Activated naive CD8-positive, alpha-beta T cell treated with anti-CD3 and anti-CD28 coated beads, Interleukin-2, amount 50 U/mL, for 24 hours (primary cell): ENCODE data around the gene DNAH10.

ENCODE experiments used
- ATAC-seq: fragments of 150-1000 bp; cut with Tn5 transposase; one replicate; pipeline ENCODE4 v1.10.0; 2021
- DNase-seq: peaks from one replicate; pipeline ENCODE4 v3.0.0; 2021
- H3K27ac Mint-ChIP-seq: one replicate; pipeline ENCODE4 v1.8.0; 2021; ENCODE audit warnings: mild to moderate bottlenecking, mixed read lengths
- H3K27me3 Mint-ChIP-seq: one replicate; pipeline ENCODE4 v1.8.0; 2021; ENCODE audit warnings: mixed read lengths
- H3K36me3 Mint-ChIP-seq: one replicate; pipeline ENCODE4 v1.8.0; 2021; ENCODE audit warnings: low read depth, mixed read lengths
- H3K4me1 Mint-ChIP-seq: one replicate; pipeline ENCODE4 v1.8.0; 2021; ENCODE audit warnings: mixed read lengths
- H3K4me3 Mint-ChIP-seq: one replicate; pipeline ENCODE4 v1.8.0; 2021; ENCODE audit warnings: mild to moderate bottlenecking, moderate library complexity, mixed read lengths
- H3K9me3 Mint-ChIP-seq: one replicate; pipeline ENCODE4 v1.8.0; 2021; ENCODE audit warnings: mixed read lengths

DNAH10 gene

DNA sequence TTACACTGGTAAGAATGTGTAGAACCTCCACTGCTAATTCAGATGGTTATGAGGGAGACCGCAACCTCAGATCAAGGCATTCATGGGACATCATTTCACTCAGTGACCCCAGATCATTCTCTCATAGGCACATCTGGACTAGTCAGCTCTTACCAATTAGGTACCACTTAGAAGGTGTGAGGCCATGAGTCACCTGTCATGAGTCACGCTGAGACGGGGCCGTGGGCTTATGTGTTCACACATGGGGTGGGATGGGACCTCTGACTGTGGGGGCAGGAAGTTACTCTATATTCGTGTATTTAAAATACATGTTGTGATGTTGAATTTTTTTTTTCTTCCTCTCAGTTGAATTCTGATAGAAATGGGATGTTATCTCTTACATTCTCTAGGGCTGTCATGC lies 154.6 kb downstream of the DNAH10 start:
- no peak overlapping the region for H3K27ac Mint-ChIP-seq
- no peaks in the 10 kb centered on the region for H3K36me3 Mint-ChIP-seq
- ATAC-seq: peak; percentile 98
- no peaks in the 10 kb centered on the region for H3K9me3 Mint-ChIP-seq
- no peak overlapping the region for H3K4me3 Mint-ChIP-seq
- peaks cover 12% of the 10 kb centered on the region for H3K4me1 Mint-ChIP-seq
- DNase-seq: peak; percentile 64
- H3K27me3 Mint-ChIP-seq: no peaks in the 10 kb centered on the region

DNA sequence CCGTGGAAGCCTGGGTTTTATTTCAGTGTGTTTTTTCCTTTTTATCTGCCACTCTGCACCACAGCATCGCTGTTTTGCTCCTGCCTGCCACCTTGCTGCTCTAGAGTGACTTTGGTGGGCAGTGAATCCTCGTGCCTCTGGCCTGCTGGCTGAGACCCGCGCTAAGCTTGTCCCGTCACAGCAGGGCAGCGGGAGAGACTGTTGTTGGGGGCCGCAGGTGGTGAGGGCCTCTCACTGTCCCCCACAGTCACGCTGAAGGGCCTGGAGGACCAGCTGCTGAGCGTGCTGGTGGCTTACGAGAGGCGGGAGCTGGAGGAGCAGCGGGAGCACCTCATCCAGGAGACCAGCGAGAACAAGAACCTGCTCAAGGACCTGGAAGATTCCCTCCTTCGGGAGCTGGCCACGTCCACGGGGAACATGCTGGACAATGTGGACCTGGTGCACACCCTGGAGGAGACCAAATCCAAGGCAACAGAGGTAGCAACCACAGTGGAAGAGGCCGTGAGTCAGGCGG lies 155.3 kb downstream of the DNAH10 start:
- H3K27ac Mint-ChIP-seq: no peak overlapping the region
- H3K9me3 Mint-ChIP-seq: no peaks in the 10 kb centered on the region
- no peak overlapping the region for H3K4me3 Mint-ChIP-seq
- H3K36me3 Mint-ChIP-seq: no peaks in the 10 kb centered on the region
- DNase-seq (no peak), ATAC-seq (no peak)
- peaks cover 11% of the 10 kb centered on the region for H3K4me1 Mint-ChIP-seq
- H3K27me3 Mint-ChIP-seq: no peaks in the 10 kb centered on the region

DNA sequence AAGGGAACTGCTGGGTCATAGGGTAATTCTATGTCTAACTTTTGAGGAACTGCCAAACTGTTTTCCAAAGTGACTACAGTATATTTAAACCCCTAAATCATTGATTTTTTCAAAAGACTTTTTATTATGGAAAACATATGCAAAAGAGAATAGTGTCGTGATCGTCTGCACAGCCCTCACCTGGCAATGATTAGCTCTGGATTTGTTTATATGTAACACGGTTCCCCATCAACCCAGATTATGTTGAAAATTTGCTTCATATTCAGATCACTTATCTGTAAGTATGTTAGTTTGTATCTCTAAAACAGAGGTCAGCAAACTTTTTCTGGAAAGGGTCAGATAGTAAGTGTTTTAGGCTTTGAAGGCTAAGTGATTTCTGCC lies 157.9 kb downstream of the DNAH10 start:
- ATAC-seq: no peak
- Mint-ChIP-seq H3K27ac (no peak overlapping the region), H3K4me3 (no peak overlapping the region), H3K36me3 (no peaks in the 10 kb centered on the region), H3K4me1 (peaks cover 9% of the 10 kb centered on the region), H3K27me3 (no peaks in the 10 kb centered on the region), H3K9me3 (no peaks in the 10 kb centered on the region)
- DNase-seq: no peak

DNA sequence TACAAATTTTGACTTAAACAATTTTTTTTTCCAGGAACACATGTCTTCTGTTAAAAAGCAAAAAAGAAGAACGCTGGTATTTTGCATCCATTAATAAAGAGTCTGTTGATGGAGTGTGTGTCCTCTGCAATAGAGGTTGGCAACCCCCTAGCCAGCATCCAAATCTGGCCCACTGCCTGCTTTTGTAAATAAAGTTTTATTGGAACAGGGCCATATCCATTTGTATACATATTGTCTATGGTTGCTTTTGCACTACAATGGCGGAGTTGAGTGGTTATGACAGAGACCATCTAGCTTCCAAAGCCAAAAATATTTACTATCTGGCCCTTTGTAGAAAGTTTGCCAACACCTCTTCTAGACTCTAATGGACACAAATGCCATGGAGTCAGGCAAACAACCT lies 160.9 kb downstream of the DNAH10 start:
- H3K9me3 Mint-ChIP-seq: no peaks in the 10 kb centered on the region
- H3K36me3 Mint-ChIP-seq: no peaks in the 10 kb centered on the region
- no peak overlapping the region for H3K4me3 Mint-ChIP-seq
- ATAC-seq (no peak), DNase-seq (no peak)
- no peaks in the 10 kb centered on the region for H3K27me3 Mint-ChIP-seq
- H3K4me1 Mint-ChIP-seq: no peaks in the 10 kb centered on the region
- H3K27ac Mint-ChIP-seq: no peak overlapping the region

DNA sequence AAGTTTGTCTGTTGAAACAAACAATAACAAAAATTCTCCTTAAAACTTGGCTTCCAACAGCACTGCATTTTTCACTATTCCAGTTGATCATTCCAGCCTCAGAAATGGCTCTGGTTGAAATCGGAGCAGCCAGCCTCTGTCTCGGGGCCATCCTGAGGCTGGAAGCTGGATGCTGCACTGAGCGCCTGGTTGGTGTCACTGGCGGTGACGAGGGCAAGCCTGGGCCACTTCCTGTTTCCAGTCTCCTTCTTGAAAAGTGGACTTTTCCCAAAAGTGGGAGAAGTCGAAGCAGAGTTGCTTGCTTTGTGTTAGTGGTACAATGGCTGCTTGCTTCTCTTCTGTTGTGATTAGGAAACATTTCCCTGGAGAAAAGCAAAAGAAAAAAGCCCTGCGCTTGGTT lies 161.8 kb downstream of the DNAH10 start:
- Mint-ChIP-seq H3K27me3 (no peaks in the 10 kb centered on the region), H3K4me1 (no peaks in the 10 kb centered on the region), H3K9me3 (no peaks in the 10 kb centered on the region), H3K27ac (no peak overlapping the region), H3K36me3 (no peaks in the 10 kb centered on the region), H3K4me3 (no peak overlapping the region)
- ATAC-seq (no peak), DNase-seq (no peak)

DNA sequence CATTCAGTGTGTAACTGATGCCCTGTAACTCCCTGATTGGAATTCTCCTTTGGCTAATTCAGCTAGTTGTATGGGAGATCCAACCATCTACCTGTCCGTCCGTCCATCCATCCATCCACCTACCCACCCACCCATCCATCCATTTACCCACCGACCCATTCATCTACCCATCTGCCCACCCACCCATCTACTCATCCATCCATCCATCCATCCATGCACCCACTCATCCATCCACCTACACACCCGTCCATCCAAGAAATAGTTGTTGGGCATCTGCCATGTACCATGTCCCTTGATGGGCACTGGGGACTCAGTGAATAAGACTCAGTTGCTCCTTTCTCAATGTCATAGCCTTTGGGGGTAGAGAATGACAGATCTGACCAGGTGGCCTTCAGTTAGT lies 162.4 kb downstream of the DNAH10 start:
- H3K9me3 Mint-ChIP-seq: no peaks in the 10 kb centered on the region
- H3K4me1 Mint-ChIP-seq: no peaks in the 10 kb centered on the region
- H3K27me3 Mint-ChIP-seq: no peaks in the 10 kb centered on the region
- no peak overlapping the region for H3K4me3 Mint-ChIP-seq
- ATAC-seq: no peak
- H3K36me3 Mint-ChIP-seq: no peaks in the 10 kb centered on the region
- H3K27ac Mint-ChIP-seq: no peak overlapping the region
- DNase-seq: no peak

DNA sequence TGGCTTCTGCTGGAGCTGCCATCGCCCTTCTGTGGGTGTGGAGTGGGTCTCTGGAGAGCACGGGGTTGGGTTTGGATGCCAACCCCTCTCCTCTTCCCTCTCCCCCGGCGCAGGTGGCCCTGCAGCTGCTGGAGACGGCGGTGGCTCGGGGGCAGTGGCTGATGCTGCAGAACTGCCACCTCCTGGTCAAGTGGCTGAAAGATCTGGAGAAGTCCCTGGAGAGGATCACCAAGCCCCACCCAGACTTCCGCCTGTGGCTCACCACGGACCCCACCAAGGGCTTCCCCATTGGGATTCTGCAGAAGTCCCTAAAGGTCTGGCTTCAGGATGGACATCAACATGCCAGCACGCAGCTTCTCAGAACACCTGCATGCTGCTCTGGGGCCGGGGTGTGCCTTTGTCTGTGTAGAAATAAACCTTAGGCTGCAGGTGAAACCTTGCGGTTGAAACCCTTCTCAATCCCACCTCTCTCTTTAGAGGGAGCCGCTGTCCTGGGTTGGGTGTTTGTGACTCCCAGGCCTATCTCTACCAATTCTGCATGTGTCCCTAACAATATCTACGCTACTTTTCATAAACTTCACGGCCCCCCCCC lies 166.3 kb downstream of the DNAH10 start:
- H3K27me3 Mint-ChIP-seq: peaks cover 4% of the 10 kb centered on the region
- H3K9me3 Mint-ChIP-seq: no peaks in the 10 kb centered on the region
- ATAC-seq: no peak
- H3K27ac Mint-ChIP-seq: no peak overlapping the region
- H3K4me3 Mint-ChIP-seq: no peak overlapping the region
- no peaks in the 10 kb centered on the region for H3K36me3 Mint-ChIP-seq
- DNase-seq: no peak
- H3K4me1 Mint-ChIP-seq: peaks cover 14% of the 10 kb centered on the region

DNA sequence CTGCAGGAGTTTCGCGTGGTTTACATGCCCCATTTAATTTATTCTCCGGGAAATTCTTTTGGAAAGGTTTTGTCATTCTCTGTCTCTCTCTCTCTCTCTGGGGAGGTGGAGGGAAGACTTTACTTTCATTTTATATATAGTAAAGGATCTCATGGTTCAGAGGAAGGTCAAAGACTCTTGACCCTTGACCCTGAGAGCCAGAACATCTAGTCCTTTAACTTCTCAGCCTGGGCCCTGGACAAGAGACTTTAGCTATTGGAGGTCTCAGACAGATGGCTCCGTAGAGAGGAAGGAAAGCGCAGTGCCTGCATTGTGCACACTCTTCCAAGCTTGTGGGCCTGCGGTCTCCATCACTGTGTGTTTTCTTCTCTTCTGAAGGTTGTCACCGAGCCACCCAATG lies 166.8 kb downstream of the DNAH10 start:
- no peaks in the 10 kb centered on the region for H3K9me3 Mint-ChIP-seq
- no peak overlapping the region for H3K27ac Mint-ChIP-seq
- H3K27me3 Mint-ChIP-seq: peaks cover 4% of the 10 kb centered on the region
- H3K36me3 Mint-ChIP-seq: no peaks in the 10 kb centered on the region
- ATAC-seq (no peak), DNase-seq (no peak)
- H3K4me3 Mint-ChIP-seq: no peak overlapping the region
- H3K4me1 Mint-ChIP-seq: peaks cover 18% of the 10 kb centered on the region

DNA sequence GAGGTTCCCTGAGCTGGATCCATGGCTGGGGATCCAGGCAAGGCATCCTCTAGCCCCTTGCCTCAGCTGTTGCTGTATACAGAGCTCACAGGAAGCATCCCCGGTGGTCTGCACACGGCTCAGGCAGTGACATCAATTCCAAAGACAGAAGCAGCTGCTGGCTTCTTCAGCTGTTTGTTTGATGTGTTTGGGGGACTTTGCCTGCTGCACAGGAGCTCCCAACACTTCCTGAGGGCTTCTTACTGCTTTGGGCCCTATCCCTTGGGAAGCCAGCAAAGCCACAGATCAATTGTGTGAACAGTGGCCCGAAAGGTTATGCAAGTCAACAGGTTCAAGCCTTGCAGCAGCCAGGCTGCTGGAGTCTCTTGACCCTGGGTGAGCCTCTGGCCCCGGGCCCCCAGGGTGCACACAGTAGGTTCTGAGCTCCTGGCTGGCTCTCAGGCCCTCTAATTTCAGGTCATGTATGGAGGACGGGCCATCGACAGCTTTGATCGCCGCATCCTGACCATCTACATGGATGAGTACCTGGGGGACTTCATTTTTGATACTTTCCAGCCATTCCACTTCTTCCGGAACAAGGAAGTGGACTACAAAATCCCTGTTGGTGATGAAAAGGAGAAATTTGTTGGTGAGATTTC lies 168.0 kb downstream of the DNAH10 start:
- no peak for DNase-seq
- Mint-ChIP-seq H3K4me3 (no peak overlapping the region), H3K9me3 (no peaks in the 10 kb centered on the region), H3K27ac (no peak overlapping the region), H3K4me1 (peaks cover 18% of the 10 kb centered on the region), H3K36me3 (no peaks in the 10 kb centered on the region), H3K27me3 (peaks cover 4% of the 10 kb centered on the region)
- no peak for ATAC-seq

DNA sequence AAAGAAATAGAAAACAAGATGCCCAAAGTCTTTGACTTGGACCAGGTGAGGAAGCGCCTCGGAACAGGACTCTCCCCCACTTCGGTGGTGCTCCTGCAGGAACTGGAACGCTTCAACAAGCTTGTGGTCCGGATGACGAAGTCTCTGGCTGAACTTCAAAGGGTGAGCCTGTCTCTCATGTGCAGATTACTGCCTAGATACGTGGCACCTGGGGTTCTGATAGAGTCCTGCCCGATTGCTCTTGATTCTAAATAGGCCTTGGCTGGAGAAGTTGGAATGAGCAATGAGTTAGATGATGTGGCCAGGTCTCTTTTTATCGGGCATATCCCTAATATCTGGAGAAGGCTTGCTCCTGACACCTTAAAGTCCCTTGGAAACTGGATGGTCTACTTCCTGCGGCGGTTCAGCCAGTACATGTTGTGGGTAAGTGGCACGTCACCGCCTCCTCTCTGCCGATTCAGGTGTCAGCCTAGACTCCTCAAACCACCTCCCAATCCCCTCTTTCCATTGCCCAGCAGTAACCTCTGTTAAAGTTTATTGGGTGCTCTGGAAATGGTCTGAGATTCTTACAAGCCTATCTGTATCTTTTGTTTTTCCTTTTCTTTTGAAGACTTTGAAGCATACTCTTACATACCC lies 169.7 kb downstream of the DNAH10 start:
- H3K27me3 Mint-ChIP-seq: peaks cover 4% of the 10 kb centered on the region
- no peaks in the 10 kb centered on the region for H3K9me3 Mint-ChIP-seq
- ATAC-seq (peak; percentile 70), DNase-seq (no peak)
- peaks cover 23% of the 10 kb centered on the region for H3K4me1 Mint-ChIP-seq
- peak overlapping the region; percentile 7 for H3K4me3 Mint-ChIP-seq
- no peak overlapping the region for H3K27ac Mint-ChIP-seq
- no peaks in the 10 kb centered on the region for H3K36me3 Mint-ChIP-seq

DNA sequence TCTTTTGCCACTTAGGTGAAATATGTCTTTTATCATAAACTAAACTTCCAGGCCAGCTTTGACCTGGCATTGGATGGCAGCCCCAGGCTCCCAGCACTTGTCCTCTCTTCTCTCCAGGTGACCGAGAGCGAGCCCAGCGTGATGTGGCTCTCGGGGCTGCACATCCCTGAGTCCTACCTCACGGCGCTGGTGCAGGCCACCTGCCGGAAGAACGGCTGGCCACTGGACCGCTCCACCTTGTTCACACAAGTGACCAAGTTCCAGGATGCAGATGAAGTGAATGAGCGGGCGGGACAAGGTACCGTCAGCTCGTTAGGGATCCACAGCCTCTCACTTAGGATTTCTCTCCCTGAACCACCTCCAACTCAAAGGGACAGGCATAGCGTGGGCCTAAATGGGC lies 171.1 kb downstream of the DNAH10 start:
- DNase-seq (no peak), ATAC-seq (no peak)
- Mint-ChIP-seq H3K4me1 (peaks cover 33% of the 10 kb centered on the region), H3K36me3 (no peaks in the 10 kb centered on the region), H3K27ac (no peak overlapping the region), H3K27me3 (peaks cover 4% of the 10 kb centered on the region), H3K4me3 (no peak overlapping the region), H3K9me3 (no peaks in the 10 kb centered on the region)

DNA sequence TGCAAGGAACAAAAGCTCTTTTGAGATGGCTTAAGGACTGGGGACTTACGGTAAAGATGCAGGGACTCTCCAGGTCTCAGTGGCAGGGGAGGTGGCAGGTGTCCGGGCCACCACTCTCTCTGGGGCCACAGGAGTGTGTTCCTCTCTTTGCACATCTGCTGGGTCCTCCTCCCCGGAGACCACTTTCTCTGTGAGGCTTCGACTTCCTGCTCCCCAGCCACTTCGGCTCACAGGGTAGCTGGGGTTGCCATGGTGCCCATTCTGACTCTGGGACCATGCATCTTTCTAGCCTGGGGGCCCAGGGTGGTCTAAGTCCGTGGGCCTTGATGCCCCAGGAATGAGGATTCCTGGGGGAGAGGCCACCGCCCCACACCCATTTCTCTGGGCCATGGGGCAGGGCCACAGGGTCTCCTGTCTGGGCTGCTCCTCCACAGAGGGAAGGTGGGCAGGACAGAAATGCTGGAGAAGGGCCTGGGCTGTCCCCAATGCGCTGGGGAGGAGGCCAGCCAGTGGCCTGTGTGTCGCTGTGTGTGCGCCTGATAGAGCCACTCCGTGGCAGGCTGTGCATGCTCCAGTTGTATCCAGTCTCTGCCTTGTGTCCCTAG lies 172.0 kb downstream of the DNAH10 start:
- H3K27me3 Mint-ChIP-seq: peaks cover 4% of the 10 kb centered on the region
- no peaks in the 10 kb centered on the region for H3K9me3 Mint-ChIP-seq
- ATAC-seq (no peak), DNase-seq (no peak)
- no peak overlapping the region for H3K4me3 Mint-ChIP-seq
- H3K36me3 Mint-ChIP-seq: no peaks in the 10 kb centered on the region
- H3K27ac Mint-ChIP-seq: no peak overlapping the region
- peaks cover 42% of the 10 kb centered on the region for H3K4me1 Mint-ChIP-seq

DNA sequence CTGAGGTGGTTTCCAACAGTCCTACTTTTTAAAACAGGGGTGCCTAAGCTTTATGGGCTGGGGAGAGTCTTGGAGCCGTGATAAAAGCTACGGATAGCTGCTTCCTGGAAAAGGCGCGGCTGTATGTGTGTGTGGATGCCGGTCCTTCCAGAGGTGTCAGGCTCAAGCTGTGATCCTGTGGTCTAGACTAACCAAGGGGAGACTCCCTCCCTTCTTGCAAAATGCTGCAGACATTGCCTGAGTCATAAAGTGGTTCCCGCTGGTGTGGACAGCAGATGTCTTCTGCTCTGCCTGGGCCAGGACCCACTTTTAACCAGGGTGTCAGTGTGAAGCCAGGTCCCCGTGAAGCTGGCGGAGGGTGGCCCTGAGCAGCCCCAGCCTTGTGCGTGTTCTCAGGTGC lies 172.7 kb downstream of the DNAH10 start:
- H3K4me1 Mint-ChIP-seq: peaks cover 43% of the 10 kb centered on the region
- DNase-seq (no peak), ATAC-seq (no peak)
- no peak overlapping the region for H3K27ac Mint-ChIP-seq
- H3K4me3 Mint-ChIP-seq: no peak overlapping the region
- H3K36me3 Mint-ChIP-seq: no peaks in the 10 kb centered on the region
- no peaks in the 10 kb centered on the region for H3K9me3 Mint-ChIP-seq
- H3K27me3 Mint-ChIP-seq: peaks cover 4% of the 10 kb centered on the region

DNA sequence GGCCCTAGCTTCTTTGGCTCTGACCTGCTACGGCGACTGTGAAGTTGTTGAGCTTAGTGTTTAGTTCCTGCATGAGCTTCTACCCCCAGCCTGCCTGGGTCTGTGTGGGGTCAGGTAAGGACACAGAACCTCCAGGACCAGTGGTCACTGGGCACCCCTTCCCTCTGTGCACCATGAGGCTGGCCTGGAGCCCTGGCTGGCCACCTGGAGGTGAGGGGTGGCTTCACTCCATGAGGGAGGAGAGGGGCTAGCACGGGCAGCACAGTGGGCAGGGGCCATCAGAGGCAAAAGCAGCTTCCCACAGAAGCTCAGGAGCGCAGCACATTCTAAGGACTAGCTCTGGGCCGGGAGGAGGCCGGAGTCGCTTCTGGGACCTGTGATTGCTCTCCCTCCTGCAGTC lies 173.9 kb downstream of the DNAH10 start:
- DNase-seq: no peak
- Mint-ChIP-seq H3K27me3 (peaks cover 2% of the 10 kb centered on the region), H3K9me3 (no peaks in the 10 kb centered on the region), H3K4me1 (peaks cover 43% of the 10 kb centered on the region), H3K36me3 (no peaks in the 10 kb centered on the region), H3K4me3 (no peak overlapping the region), H3K27ac (no peak overlapping the region)
- ATAC-seq: no peak

DNA sequence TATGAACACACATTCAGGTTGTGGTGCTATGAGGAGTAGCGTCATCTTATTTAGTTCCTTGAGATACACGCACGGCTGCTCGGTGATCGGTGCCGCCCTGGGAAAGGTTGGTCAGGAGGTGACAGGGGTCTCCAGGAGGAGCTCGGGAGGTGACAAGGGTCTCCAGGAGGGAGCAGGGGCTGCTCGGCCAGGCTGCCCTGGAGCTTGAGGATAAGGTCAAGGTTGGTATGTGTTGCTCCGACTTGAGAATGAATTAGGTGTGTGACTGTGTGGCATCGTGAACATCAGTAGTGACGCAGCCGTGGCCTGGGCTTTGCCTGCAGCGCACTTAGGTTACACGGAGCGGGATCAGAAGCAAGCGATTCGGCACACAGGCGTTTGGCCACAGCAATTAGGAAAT lies 174.4 kb downstream of the DNAH10 start:
- Mint-ChIP-seq H3K4me3 (no peak overlapping the region), H3K9me3 (no peaks in the 10 kb centered on the region), H3K4me1 (peaks cover 42% of the 10 kb centered on the region), H3K36me3 (peaks cover under 1% of the 10 kb centered on the region), H3K27me3 (peaks cover 2% of the 10 kb centered on the region), H3K27ac (peak overlapping the region; percentile 20)
- DNase-seq (no peak), ATAC-seq (no peak)
